HepG2 (cell line): ENCODE data around the gene ZNF451.

Experiments
- AGO1 ChIP-seq: fragments of 200-400 bp; formaldehyde crosslinking; IDR thresholded peaks from 2 replicates; pipeline ENCODE4 v1.6.1; 2017; ENCODE audit warnings: mild to moderate bottlenecking, low read depth, low read length, moderate library complexity; ENCODE audit not compliant: poor library complexity, severe bottlenecking
- ATF3 ChIP-seq: sonication (generic); formaldehyde crosslinking; IDR thresholded peaks from 2 replicates; pipeline ENCODE4 v1.4.0; 2020; ENCODE audit warnings: missing genetic modification reagents
- CHD4 ChIP-seq: fragments of 200-600 bp; sonication (generic); IDR thresholded peaks from 2 replicates; pipeline ENCODE4 v1.7.0; 2017; ENCODE audit warnings: mild to moderate bottlenecking, low read length, borderline replicate concordance
- CTCF ChIP-seq: sonication (generic); formaldehyde crosslinking; IDR thresholded peaks from 2 replicates; pipeline ENCODE4 v1.5.0; 2020; ENCODE audit warnings: mild to moderate bottlenecking, missing genetic modification reagents, moderate library complexity
- E2F2 ChIP-seq: sonication (generic); formaldehyde crosslinking; IDR thresholded peaks from 2 replicates; pipeline ENCODE4 v1.4.0; 2020; ENCODE audit warnings: missing genetic modification reagents, borderline replicate concordance
- FOSL1 ChIP-seq: sonication (generic); formaldehyde crosslinking; IDR thresholded peaks from 2 replicates; pipeline ENCODE4 v1.9.0; 2021; ENCODE audit warnings: missing genetic modification reagents, borderline replicate concordance
- MXD4 ChIP-seq: IDR thresholded peaks from 2 replicates; pipeline ENCODE4 v1.6.1; 2016; ENCODE audit warnings: mild to moderate bottlenecking, missing biosample characterization, missing genetic modification reagents
- MXI1 ChIP-seq: IDR thresholded peaks from 3 replicates; pipeline ENCODE4 v1.6.1; 2012; ENCODE audit warnings: low read depth, low read length, inconsistent platforms, borderline replicate concordance
- TCF7L2 ChIP-seq: IDR thresholded peaks from 2 replicates; pipeline ENCODE4 v1.6.1; 2011; ENCODE audit warnings: mild to moderate bottlenecking, low read depth, low read length, moderate library complexity
- ZBTB21 ChIP-seq: sonication (generic); formaldehyde crosslinking; IDR thresholded peaks from 2 replicates; pipeline ENCODE4 v1.4.0; 2020; ENCODE audit warnings: missing genetic modification reagents
- ZNF335 ChIP-seq: sonication (generic); formaldehyde crosslinking; IDR thresholded peaks from 2 replicates; pipeline ENCODE4 v1.4.0; 2020; ENCODE audit warnings: missing genetic modification reagents

- TF ChIP-seq E2F2 (CRISPR knock-in tag) (no peak), ATF3 (CRISPR knock-in tag) (no peak), ZBTB21 (CRISPR knock-in tag) (no peak), MXD4 (CRISPR knock-in tag) (no peak), MXI1 (no peak), TCF7L2 (no peak), ZNF335 (no peak), FOSL1 (CRISPR knock-in tag) (no peak), CTCF (CRISPR knock-in tag) (no peak), AGO1 (no peak), CHD4 (no peak)
These were observed 126.5 kb downstream of the ZNF451 start for GRCh38 chr6:57216235-57217101.
